Endothelial cell of umbilical vein (primary cell): ENCODE data around the gene TAOK2. TPM values are rescaled to one million over a fixed set of nuclear protein-coding genes. Genes with fewer than 3 reads are reported as not detected.

ENCODE experiments used
- BruUV-seq: library from RNA; stranded (reverse); fragments of 400-500 nt; replicated peaks from 2 replicates; lab custom pipeline; 2021; lab: Mats Ljungman, UMichigan
- CTCF ChIA-PET: fragments of 300-600, 350-600 bp; sonication (Branson Sonifier 250); formaldehyde crosslinking; loops from one replicate; lab custom pipeline; 2021; ENCODE audit warnings: antibody characterized with exemption, inconsistent platforms; lab: Charles Lee
- POLR2A ChIA-PET: fragments of 300-600, 350-600 bp; sonication (Branson Sonifier 250); formaldehyde crosslinking; loops from one replicate; lab custom pipeline; 2021; ENCODE audit warnings: antibody characterized with exemption, inconsistent platforms; lab: Charles Lee
- DNase-seq: peaks from one replicate; pipeline ENCODE4 v3.0.0-alpha.2; 2011; ENCODE audit warnings: low read depth, low spot score
- FAIRE-seq: peaks from 2 replicates; lab custom pipeline; 2011; peaks lifted over from hg19 to GRCh38; lab: Jason Lieb, UNC
- H2AFZ ChIP-seq: 2 replicates; pipeline ENCODE4 v1.6.0; 2012; ENCODE audit warnings: low read depth, low read length, control low read depth, inconsistent platforms
- H3K27ac ChIP-seq: 2 replicates; pipeline ENCODE4 v1.5.1; 2011; ENCODE audit warnings: low read depth, mild to moderate bottlenecking, control low read depth, low read length, moderate library complexity; ENCODE audit not compliant: insufficient read depth
- H3K27me3 ChIP-seq, 2 experiments: 2 replicates each; pipeline versions ENCODE4 v1.6.0 to v1.6.1; 2011; ENCODE audit warnings: low read length in 2 of 2, mixed read lengths in 1 of 2; ENCODE audit not compliant: control insufficient read depth in 2 of 2, insufficient read depth in 2 of 2
- H3K36me3 ChIP-seq, 2 experiments: 2 replicates in 1 of 2; 3 replicates in 1 of 2; pipeline ENCODE4 v1.5.1; 2011; ENCODE audit warnings: low read length in 2 of 2, mild to moderate bottlenecking in 1 of 2, moderate library complexity in 1 of 2; ENCODE audit not compliant: control insufficient read depth in 2 of 2, insufficient read depth in 2 of 2; ENCODE audit errors: extremely low read depth in 1 of 2
- H3K4me1 ChIP-seq: 3 replicates; pipeline ENCODE4 v1.5.1; 2011; ENCODE audit warnings: mild to moderate bottlenecking, low read length; ENCODE audit not compliant: control insufficient read depth, insufficient read depth; ENCODE audit errors: extremely low read depth
- H3K4me2 ChIP-seq: 2 replicates; pipeline ENCODE4 v1.6.1; 2011; ENCODE audit warnings: low read length, control low read depth, mixed read lengths; ENCODE audit not compliant: insufficient read depth
- H3K4me3 ChIP-seq, 3 experiments: fragments of 200-600 bp in 1 of 3; sonication (generic), shearing (Covaris generic) in 1 of 3; replicated peaks in 1 of 3; 2 replicates each; pipeline ENCODE4 v1.5.1; 2011 to 2016; ENCODE audit warnings: control low read depth in 3 of 3, low read length in 3 of 3, mild to moderate bottlenecking in 2 of 3, inconsistent platforms in 1 of 3, low read depth in 1 of 3, moderate library complexity in 1 of 3; ENCODE audit not compliant: insufficient read depth in 1 of 3
- H3K79me2 ChIP-seq: 2 replicates; pipeline ENCODE4 v1.6.0; 2012; ENCODE audit warnings: low read length, inconsistent platforms; ENCODE audit not compliant: control insufficient read depth, insufficient read depth
- H3K9ac ChIP-seq: replicated peaks from 2 replicates; pipeline ENCODE3; 2011; ENCODE audit warnings: low read length, control low read depth; ENCODE audit not compliant: insufficient read depth; ENCODE audit errors: extremely low read depth
- H3K9me1 ChIP-seq: replicated peaks from 3 replicates; pipeline ENCODE4 v1.6.0; 2011; ENCODE audit warnings: mild to moderate bottlenecking, low read length; ENCODE audit not compliant: control insufficient read depth, insufficient read depth; ENCODE audit errors: extremely low read depth
- H3K9me3 ChIP-seq: replicated peaks from 2 replicates; pipeline ENCODE4 v1.5.1; 2012; ENCODE audit warnings: low read length, inconsistent platforms; ENCODE audit not compliant: control insufficient read depth, insufficient read depth
- H4K20me1 ChIP-seq: replicated peaks from 2 replicates; pipeline ENCODE3; 2011; ENCODE audit warnings: mild to moderate bottlenecking, low read length; ENCODE audit not compliant: control insufficient read depth, insufficient read depth; ENCODE audit errors: extremely low read depth
- CTCF ChIP-seq, 2 donors: IDR thresholded peaks; 1 replicate in 1 of 2; 2 replicates in 1 of 2; pipeline ENCODE4 v1.5.1; 2011; ENCODE audit warnings: low read length in 2 of 2, mild to moderate bottlenecking in 2 of 2, moderate library complexity in 2 of 2, control low read depth in 1 of 2, inconsistent platforms in 1 of 2, low read depth in 1 of 2; ENCODE audit not compliant: insufficient read depth in 1 of 2; ENCODE audit errors: extremely low read depth in 1 of 2
- EZH2 ChIP-seq: IDR thresholded peaks from 2 replicates; pipeline ENCODE4 v1.6.1; 2012; ENCODE audit warnings: borderline replicate concordance, low read depth, mild to moderate bottlenecking, moderate library complexity, low read length, inconsistent platforms; ENCODE audit not compliant: severe bottlenecking
- FOS ChIP-seq: IDR thresholded peaks from 2 replicates; pipeline ENCODE4 v1.6.1; 2011; ENCODE audit warnings: mild to moderate bottlenecking, low read length, moderate library complexity, borderline replicate concordance; ENCODE audit not compliant: insufficient read depth
- GATA2 ChIP-seq: IDR thresholded peaks from 2 replicates; pipeline ENCODE4 v1.7.0; 2011; ENCODE audit warnings: low read depth, mild to moderate bottlenecking, moderate library complexity, mixed read lengths, low read length; ENCODE audit not compliant: insufficient read length, insufficient read depth
- JUN ChIP-seq: IDR thresholded peaks from 2 replicates; pipeline ENCODE4 v1.6.1; 2011; ENCODE audit warnings: borderline replicate concordance, low read depth; ENCODE audit not compliant: insufficient read length, insufficient read depth
- MAX ChIP-seq: IDR thresholded peaks from 2 replicates; pipeline ENCODE4 v1.6.1; 2011; ENCODE audit not compliant: insufficient read depth, insufficient read length
- MYC ChIP-seq: IDR thresholded peaks from one replicate; pipeline ENCODE4 v1.6.1; 2011; ENCODE audit warnings: mild to moderate bottlenecking, low read depth, low read length
- POLR2A ChIP-seq: IDR thresholded peaks from 2 replicates; pipeline ENCODE4 v1.6.1; 2012; ENCODE audit warnings: low read depth, mild to moderate bottlenecking, control low read depth, low read length
- POLR2AphosphoS5 ChIP-seq: IDR thresholded peaks from 2 replicates; pipeline ENCODE4 v1.6.1; 2012; ENCODE audit warnings: low read depth, mild to moderate bottlenecking, control low read depth, low read length, moderate library complexity; ENCODE audit not compliant: insufficient read depth
- dilution Hi-C: fragments of 300-500 bp; cut with MboI; formaldehyde crosslinking; loops from one replicate; pipeline ENCODE4 v1.15.0; 2019; ENCODE audit warnings: low sequenced_read_pairs; ENCODE audit not compliant: extremely low pct_ligation_motif_present
- intact Hi-C: fragments of 100-400 bp; cut with micrococcal nuclease; formaldehyde crosslinking; loops from one replicate; pipeline ENCODE4 v1.10.0; 2022
- polyA plus RNA-seq, 4 experiments: library from polyadenylated mRNA; depleted of rRNA in 3 of 4; stranded (reverse) in 3 of 4; unstranded in 1 of 4; fragments of >200 nt; gene quantifications; 2 replicates each; pipeline versions ENCODE4 v1.2.1 to v1.2.3, GENCODE V29; 2011 to 2012; ENCODE audit warnings: missing spikeins in 1 of 4
- total RNA-seq: library from RNA; stranded (reverse); gene quantifications from 2 replicates; pipeline ENCODE4 v1.2.3, GENCODE V29; 2021

The TAOK2 gene
- total and polyA plus RNA-seq, 2 donors (not counting 3 experiments of a cell fraction or from before 2014, with no cell fraction given): 52.8 to 114 TPM

- intact Hi-C loops: no loop called here
- Histone ChIP-seq H3K4me2 (no peak within 1 kb of the TSS), H3K9me1 (no peaks in the 10 kb centered on the region), H3K79me2 (no peaks in the 10 kb centered on the region), H2AFZ (no peak within 1 kb of the TSS), H3K27ac (no peak within 1 kb of the TSS), H3K4me3 (no peak within 1 kb of the TSS), H3K9ac (no peak within 1 kb of the TSS), H4K20me1 (no peaks in the 10 kb centered on the region), H3K27me3 (no peaks in the 10 kb centered on the region), H3K36me3 (no peaks in the 10 kb centered on the region), H3K4me1 (no peaks in the 10 kb centered on the region), H3K9me3 (no peaks in the 10 kb centered on the region)
- ChIA-PET CTCF (interaction anchor here (1.2 to 2.3 kb wide), 3 partner anchors 9 to 331 kb away, joined by 5 to 16 read pairs (median 5); partner anchors contain the start of gene TLCD3B), POLR2A (no interaction called here)
- BruUV-seq: no TSS peak
- no peak for DNase-seq
- dilution Hi-C loops: no loop called here
- TF ChIP-seq EZH2 (no peak), POLR2AphosphoS5 (no peak), CTCF (IDR thresholded peaks at IDR 0.05; ENCODE audit: extremely low read depth in 1 of 2, insufficient read depth in 1 of 2, low read depth in 1 of 2, low read length in 2 of 2) (no peak), JUN (no peak), MYC (no peak), MAX (no peak), GATA2 (no peak), POLR2A (no peak), FOS (no peak)
- no peak for FAIRE-seq
These were observed 49.2 kb downstream of the TAOK2 start, which contains the start of gene C16orf92 for GRCh38 chr16:30022887-30023286. Gene C16orf92 (plus strand): TSS chr16:30023198. CDS start chr16:30023341, 143 bp downstream.
